HCT116 (cell line): ENCODE measurements around the gene RPL19. TPM values are rescaled to one million over a fixed set of nuclear protein-coding genes. Genes with fewer than 3 reads are reported as not detected.

Source experiments
- ATAC-seq: fragments of 200-7000 bp; cut with Tn5 transposase; 2 replicates; pipeline ENCODE4 v1.9.1; 2020; ENCODE audit warnings: mild to moderate bottlenecking, moderate library complexity
- BruUV-seq: library from RNA; stranded (reverse); fragments of 400-500 nt; replicated peaks from 2 replicates; lab custom pipeline; 2021; lab: Mats Ljungman, UMichigan
- CTCF ChIA-PET: fragments of 300-600 bp; sonication (Branson Sonifier 250); formaldehyde crosslinking; loops from one replicate; lab custom pipeline; 2021; ENCODE audit warnings: antibody characterized with exemption; lab: Charles Lee
- POLR2A ChIA-PET: fragments of 300-600, 350-600 bp; sonication (Branson Sonifier 250); formaldehyde crosslinking; loops from one replicate; lab custom pipeline; 2021; ENCODE audit warnings: antibody characterized with exemption; lab: Charles Lee
- RAD21 ChIA-PET, 2 experiments: fragments of 300-600 bp; sonication (Branson Sonifier 250); formaldehyde crosslinking; loops; one replicate each; lab custom pipeline; 2023; ENCODE audit warnings: low total read pairs in 2 of 2; ENCODE audit not compliant: uncharacterized antibody in 2 of 2, unreplicated experiment in 2 of 2, low non-redundant PET in 1 of 2; lab: Charles Lee
- DNase-seq: peaks from one replicate; pipeline ENCODE4 v3.0.0-alpha.2; 2010; ENCODE audit warnings: low read depth, low spot score
- H2AFZ ChIP-seq: fragments of 200-600 bp; shearing (Covaris generic), sonication (generic); 2 replicates; pipeline ENCODE4 v1.6.1; 2017; ENCODE audit warnings: low read depth, mixed run types, mixed read lengths, antibody characterized with exemption, low read length; ENCODE audit not compliant: poor library complexity, severe bottlenecking
- H3K27ac ChIP-seq: 2 replicates; pipeline ENCODE4 v1.5.1; 2012; ENCODE audit warnings: low read depth, low read length
- H3K27me3 ChIP-seq: fragments of 200-600 bp; sonication (generic); 2 replicates; pipeline ENCODE4 v1.6.1; 2016; ENCODE audit warnings: mixed run types, low read length, mixed read lengths; ENCODE audit not compliant: insufficient read depth
- H3K36me3 ChIP-seq, 2 experiments: fragments of 200-500 bp in 1 of 2; fragments of 200-600 bp in 1 of 2; sonication (Bioruptor generic) in 1 of 2; sonication (generic) in 1 of 2; 2 replicates each; pipeline versions ENCODE4 v1.5.1 to v1.6.1; 2014 to 2016; ENCODE audit warnings: low read length in 2 of 2, inconsistent platforms in 1 of 2, mixed read lengths in 1 of 2, mixed run types in 1 of 2; ENCODE audit not compliant: insufficient read depth in 2 of 2, control insufficient read depth in 1 of 2
- H3K4me1 ChIP-seq, 2 experiments: fragments of 200-600 bp in 1 of 2; sonication (generic) in 1 of 2; 2 replicates each; pipeline versions ENCODE4 v1.5.1 to v1.6.1; 2012 to 2017; ENCODE audit warnings: low read length in 2 of 2, inconsistent platforms in 1 of 2, mild to moderate bottlenecking in 1 of 2, mixed read lengths in 1 of 2, mixed run types in 1 of 2, moderate library complexity in 1 of 2; ENCODE audit not compliant: insufficient read depth in 2 of 2, control insufficient read depth in 1 of 2
- H3K4me2 ChIP-seq: fragments of 200-600 bp; sonication (generic); 2 replicates; pipeline ENCODE4 v1.6.1; 2017; ENCODE audit warnings: mixed run types, low read length, mixed read lengths
- H3K4me3 ChIP-seq, 2 experiments: fragments of 200-600 bp in 1 of 2; sonication (generic) in 1 of 2; replicated peaks in 1 of 2; 2 replicates each; pipeline ENCODE4 v1.5.1; 2011 to 2016; ENCODE audit warnings: low read length in 2 of 2, control low read depth in 1 of 2, low read depth in 1 of 2, mild to moderate bottlenecking in 1 of 2, mixed read lengths in 1 of 2, mixed run types in 1 of 2
- H3K79me2 ChIP-seq: fragments of 200-600 bp; sonication (generic); 2 replicates; pipeline ENCODE4 v1.6.1; 2017; ENCODE audit warnings: mild to moderate bottlenecking, mixed run types, low read length, moderate library complexity, mixed read lengths; ENCODE audit not compliant: insufficient read depth
- H3K9ac ChIP-seq: fragments of 200-600 bp; sonication (generic); 2 replicates; pipeline ENCODE4 v1.6.1; 2016; ENCODE audit warnings: low read length, mixed read lengths
- H3K9me2 ChIP-seq: fragments of 200-600 bp; sonication (generic), shearing (Covaris generic); 2 replicates; pipeline ENCODE4 v1.6.1; 2017; ENCODE audit warnings: mixed run types, mild to moderate bottlenecking, moderate library complexity; ENCODE audit not compliant: insufficient read depth
- H3K9me3 ChIP-seq, 2 experiments: fragments of 200-500 bp in 1 of 2; fragments of 200-600 bp in 1 of 2; sonication (Bioruptor generic) in 1 of 2; sonication (generic) in 1 of 2; 2 replicates each; pipeline ENCODE4 v1.6.1; 2014 to 2017; ENCODE audit warnings: low read length in 2 of 2, mixed read lengths in 2 of 2, inconsistent platforms in 1 of 2, low read depth in 1 of 2, mild to moderate bottlenecking in 1 of 2, mixed run types in 1 of 2, moderate library complexity in 1 of 2; ENCODE audit not compliant: control insufficient read depth in 1 of 2, insufficient read depth in 1 of 2
- H4K20me1 ChIP-seq: fragments of 200-600 bp; sonication (generic), shearing (Covaris generic); 2 replicates; pipeline ENCODE4 v1.6.1; 2017; ENCODE audit warnings: mixed run types, mild to moderate bottlenecking, moderate library complexity; ENCODE audit not compliant: insufficient read depth
- CBX3 ChIP-seq: IDR thresholded peaks from 2 replicates; pipeline ENCODE4 v1.6.1; 2012; ENCODE audit warnings: low read depth
- EGR1 ChIP-seq: IDR thresholded peaks from 2 replicates; pipeline ENCODE4 v1.6.1; 2012; ENCODE audit warnings: low read depth
- ELF1 ChIP-seq: IDR thresholded peaks from 2 replicates; pipeline ENCODE4 v1.6.1; 2012; ENCODE audit warnings: low read depth, borderline replicate concordance
- EZH2 ChIP-seq: fragments of 200-600 bp; sonication (generic); IDR thresholded peaks from 2 replicates; pipeline ENCODE4 v1.6.1; 2017; ENCODE audit warnings: antibody characterized with exemption, mixed run types
- EZH2phosphoT487 ChIP-seq: fragments of 200-600 bp; IDR thresholded peaks from 2 replicates; pipeline ENCODE4 v1.6.1; 2018; ENCODE audit warnings: antibody characterized with exemption, borderline replicate concordance
- FOSL1 ChIP-seq: IDR thresholded peaks from 2 replicates; pipeline ENCODE4 v1.6.1; 2012; ENCODE audit warnings: low read depth
- JUND ChIP-seq: IDR thresholded peaks from 2 replicates; pipeline ENCODE4 v1.6.1; 2012
- POLR2A ChIP-seq: IDR thresholded peaks from 2 replicates; pipeline ENCODE4 v1.7.0; 2011; ENCODE audit warnings: borderline replicate concordance; ENCODE audit not compliant: insufficient read depth, insufficient read length; ENCODE audit errors: extremely low read depth
- POLR2AphosphoS5 ChIP-seq: IDR thresholded peaks from 2 replicates; pipeline ENCODE4 v1.6.1; 2011; ENCODE audit warnings: mild to moderate bottlenecking, low read depth, low read length, moderate library complexity
- RAD21 ChIP-seq: IDR thresholded peaks from 2 replicates; pipeline ENCODE4 v1.6.1; 2012; ENCODE audit warnings: low read depth, mild to moderate bottlenecking
- SP1 ChIP-seq: IDR thresholded peaks from 2 replicates; pipeline ENCODE4 v1.6.1; 2012; ENCODE audit warnings: low read depth
- SRF ChIP-seq: IDR thresholded peaks from 2 replicates; pipeline ENCODE4 v1.6.1; 2012; ENCODE audit warnings: low read depth
- TCF7L2 ChIP-seq: IDR thresholded peaks from 2 replicates; pipeline ENCODE4 v1.7.0; 2011; ENCODE audit warnings: borderline replicate concordance, inconsistent platforms; ENCODE audit not compliant: insufficient read depth, insufficient read length; ENCODE audit errors: extremely low read depth
- ZBTB33 ChIP-seq: IDR thresholded peaks from 2 replicates; pipeline ENCODE4 v1.6.1; 2011; ENCODE audit warnings: mild to moderate bottlenecking, low read length, moderate library complexity; ENCODE audit not compliant: insufficient replicate concordance; ENCODE audit errors: extremely low read depth
- intact Hi-C: fragments of 100-400 bp; cut with micrococcal nuclease; formaldehyde crosslinking; loops from 2 replicates; pipeline ENCODE4 v1.10.0; 2022
- total RNA-seq: library from RNA; stranded (reverse); gene quantifications from one replicate; pipeline ENCODE4 v1.2.1, GENCODE V29; 2021; ENCODE audit not compliant: unreplicated experiment

The RPL19 gene
- total RNA-seq, 1 experiment from 2014 or later, result 2,276 TPM

DNA sequence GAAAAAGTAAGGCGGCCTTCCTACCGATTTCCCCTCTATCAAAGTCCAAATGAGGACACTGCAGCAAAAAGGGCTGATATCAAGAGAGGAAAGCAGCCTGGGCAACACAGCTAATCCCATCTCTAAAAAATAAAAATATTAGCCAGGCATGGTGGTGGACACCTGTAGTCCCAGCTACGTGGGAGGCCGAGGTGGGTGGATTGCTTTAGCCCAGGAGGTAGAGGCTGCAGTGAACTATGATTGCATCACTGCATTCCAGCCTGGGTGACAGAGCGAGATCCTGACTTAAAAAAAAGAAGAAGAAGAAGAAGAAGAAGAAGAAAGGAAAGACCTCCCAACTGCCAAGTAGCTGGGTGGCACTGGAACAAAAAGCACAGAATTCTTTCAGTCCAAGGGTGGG is 17.0 kb upstream of the RPL19 start:
- no peaks in the 10 kb centered on the region for H3K9me2 ChIP-seq
- H3K36me3 ChIP-seq, result peaks cover 12 to 29% of the 10 kb centered on the region in 2 experiments; a peak in 3 of 4 replicates
- RAD21 ChIA-PET, result no interaction called here
- no peak for TF ChIP-seq ZBTB33
- no peak overlapping the region for H3K9ac ChIP-seq
- no peaks in the 10 kb centered on the region for H3K79me2 ChIP-seq
- ATAC-seq (no peak), DNase-seq (no peak)
- no peaks in the 10 kb centered on the region for H4K20me1 ChIP-seq
- POLR2A ChIA-PET, result interaction anchor here (0.6 kb wide), 1 partner anchor 22 kb away, joined by 4 read pairs; no protein-coding TSS in a partner anchor
- H3K27ac ChIP-seq, result no peak overlapping the region
- no peak overlapping the region for H3K4me2 ChIP-seq
- no peak overlapping the region for H2AFZ ChIP-seq
- no peak overlapping the region for H3K4me3 ChIP-seq
- intact Hi-C loops, result no loop called here
- no peaks in the 10 kb centered on the region for H3K27me3 ChIP-seq
- H3K9me3 ChIP-seq, result no peaks in the 10 kb centered on the region
- peaks cover 4 to 10% of the 10 kb centered on the region in 2 experiments; a peak in 3 of 4 replicates for H3K4me1 ChIP-seq
- BruUV-seq, result no TSS peak
- CTCF ChIA-PET, result interaction anchor here (1.0 kb wide), 1 partner anchor 8 kb away, joined by 8 read pairs; no protein-coding TSS in a partner anchor

GRCh38 chr17:39183720-39184119 is 16.4 kb upstream of the RPL19 start:
- H4K20me1 ChIP-seq, result no peaks in the 10 kb centered on the region
- ChIA-PET POLR2A (interaction anchor here (0.6 kb wide), 1 partner anchor 21 kb away, joined by 4 read pairs; no protein-coding TSS in a partner anchor), RAD21 (no interaction called here)
- no peaks in the 10 kb centered on the region for H3K9me2 ChIP-seq
- no peak for ATAC-seq
- H3K79me2 ChIP-seq, result no peaks in the 10 kb centered on the region
- intact Hi-C loops, result no loop called here
- H3K4me2 ChIP-seq, result no peak overlapping the region
- DNase-seq, result no peak
- no TSS peak for BruUV-seq
- H3K4me1 ChIP-seq, result peaks cover 0 to 3% of the 10 kb centered on the region in 2 experiments; a peak in 2 of 4 replicates
- peaks cover 12 to 29% of the 10 kb centered on the region in 2 experiments; a peak in 3 of 4 replicates for H3K36me3 ChIP-seq
- no peaks in the 10 kb centered on the region for H3K9me3 ChIP-seq
- TF ChIP-seq ELF1, result no peak
- no peak for TF ChIP-seq POLR2A
- no peak for TF ChIP-seq SRF
- TF ChIP-seq EGR1, result no peak
- TF ChIP-seq CBX3, result no peak
- TF ChIP-seq EZH2phosphoT487, result no peak
- no peak for TF ChIP-seq FOSL1
- no peak for TF ChIP-seq SP1
- TF ChIP-seq RAD21, result no peak
- TF ChIP-seq POLR2AphosphoS5, result no peak
- no peak for TF ChIP-seq TCF7L2
- TF ChIP-seq JUND, result no peak
- TF ChIP-seq EZH2, result no peak
- TF ChIP-seq, all 23 proteins: peak for 0
- Histone ChIP-seq H2AFZ (no peak overlapping the region), H3K27me3 (no peaks in the 10 kb centered on the region), H3K4me3 (no peak overlapping the region), H3K9ac (no peak overlapping the region), H3K27ac (no peak overlapping the region)
- CTCF ChIA-PET, result interaction anchor here (1.0 kb wide), 1 partner anchor 9 kb away, joined by 8 read pairs; no protein-coding TSS in a partner anchor
